ENCODE data around the gene ETV6. TPM values are rescaled to one million over a fixed set of nuclear protein-coding genes. Genes with fewer than 3 reads are reported as not detected.
"Not testable (repeated sequence)": the region's sequence is repeated elsewhere in the genome, so short reads cannot be mapped to it uniquely, and the experiment has no call there.

Gene ETV6
- total RNA-seq, 2 donors from 2014 or later, result 41.4 to 58.4 TPM

DNA sequence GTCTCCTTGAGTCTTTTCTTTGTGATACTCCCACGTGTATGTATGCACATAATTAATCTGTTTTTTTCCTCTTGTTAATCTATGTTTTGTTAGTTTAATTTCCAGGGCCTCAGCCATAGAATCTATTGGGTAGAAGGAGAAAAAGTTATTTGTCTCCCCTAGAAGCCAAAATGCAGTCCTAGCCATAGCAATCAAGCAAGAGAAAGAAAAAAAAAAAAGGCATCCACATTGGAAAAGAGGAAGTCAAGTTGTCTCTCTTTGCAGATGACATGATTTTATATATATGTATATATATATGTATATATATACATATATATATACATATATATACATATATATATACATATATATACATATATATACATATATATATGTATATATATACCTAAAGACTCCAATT lies 25.4 kb upstream of the ETV6 start:
- TF ChIP-seq, protein P1, sequence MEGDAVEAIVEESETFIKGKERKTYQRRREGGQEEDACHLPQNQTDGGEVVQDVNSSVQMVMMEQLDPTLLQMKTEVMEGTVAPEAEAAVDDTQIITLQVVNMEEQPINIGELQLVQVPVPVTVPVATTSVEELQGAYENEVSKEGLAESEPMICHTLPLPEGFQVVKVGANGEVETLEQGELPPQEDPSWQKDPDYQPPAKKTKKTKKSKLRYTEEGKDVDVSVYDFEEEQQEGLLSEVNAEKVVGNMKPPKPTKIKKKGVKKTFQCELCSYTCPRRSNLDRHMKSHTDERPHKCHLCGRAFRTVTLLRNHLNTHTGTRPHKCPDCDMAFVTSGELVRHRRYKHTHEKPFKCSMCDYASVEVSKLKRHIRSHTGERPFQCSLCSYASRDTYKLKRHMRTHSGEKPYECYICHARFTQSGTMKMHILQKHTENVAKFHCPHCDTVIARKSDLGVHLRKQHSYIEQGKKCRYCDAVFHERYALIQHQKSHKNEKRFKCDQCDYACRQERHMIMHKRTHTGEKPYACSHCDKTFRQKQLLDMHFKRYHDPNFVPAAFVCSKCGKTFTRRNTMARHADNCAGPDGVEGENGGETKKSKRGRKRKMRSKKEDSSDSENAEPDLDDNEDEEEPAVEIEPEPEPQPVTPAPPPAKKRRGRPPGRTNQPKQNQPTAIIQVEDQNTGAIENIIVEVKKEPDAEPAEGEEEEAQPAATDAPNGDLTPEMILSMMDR (IDR thresholded peaks at IDR 0.05), result no peak
- Histone ChIP-seq H3K4me3 (no peak overlapping the region), H3K4me1 (ENCODE audit: control insufficient read depth in 1 of 2, low read depth in 2 of 2) (peaks cover 0 to 5% of the 10 kb centered on the region in 2 donors), H3K27ac (no peak overlapping the region), H3K9me3 (no peaks in the 10 kb centered on the region), H3K36me3 (no peaks in the 10 kb centered on the region), H3K27me3 (replicated peaks; ENCODE audit: insufficient read depth) (no peaks in the 10 kb centered on the region)
- no peak for ATAC-seq (ENCODE audit: insufficient number of reproducible peaks, low FRiP score, low read depth)
- DNase-seq (ENCODE audit: low spot score), result no peak

DNA sequence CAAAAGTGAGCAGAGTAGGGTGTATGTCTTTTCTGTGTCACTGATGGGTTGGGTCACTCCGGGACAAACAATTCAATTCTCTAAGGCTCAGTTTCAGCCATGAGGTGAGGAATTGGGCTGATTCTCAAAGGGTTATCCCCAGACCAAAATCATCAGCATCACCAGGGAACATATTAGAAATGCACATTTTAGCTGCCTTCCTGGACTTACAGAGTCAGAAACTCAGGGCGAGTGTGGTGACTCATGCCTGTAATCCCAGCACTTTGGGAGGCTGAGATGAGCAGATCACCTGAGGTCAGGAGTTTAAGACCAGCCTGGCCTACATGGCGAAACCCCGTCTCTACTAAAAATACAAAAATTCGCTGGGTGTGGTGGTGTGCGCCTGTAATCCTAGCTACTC lies 21.8 kb upstream of the ETV6 start:
- not testable (repeated sequence) for DNase-seq (ENCODE audit: low spot score); H3K27ac ChIP-seq; H3K4me3 ChIP-seq; H3K9me3 ChIP-seq; H3K4me1 ChIP-seq (ENCODE audit: control insufficient read depth in 1 of 2, low read depth in 2 of 2); H3K27me3 ChIP-seq (replicated peaks; ENCODE audit: insufficient read depth); H3K36me3 ChIP-seq; ATAC-seq (ENCODE audit: insufficient number of reproducible peaks, low FRiP score, low read depth)

DNA sequence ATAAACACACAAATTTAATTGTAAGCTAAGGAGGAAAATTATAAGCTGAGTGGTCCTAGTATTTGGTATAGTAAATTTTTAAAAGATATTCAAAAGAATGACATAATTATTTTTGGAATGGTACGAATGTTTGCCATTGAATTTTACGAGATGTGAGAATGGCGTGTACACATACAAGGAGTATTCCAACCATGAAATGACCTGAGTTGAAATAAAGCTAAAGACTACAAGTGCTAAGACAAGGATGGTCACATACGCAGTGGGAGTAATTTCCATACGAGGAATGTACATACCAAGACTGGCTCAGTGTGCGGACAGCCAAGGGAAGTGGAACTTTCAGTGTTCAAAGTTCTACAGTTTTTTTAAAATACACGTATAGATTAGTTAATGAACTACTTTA lies 21.1 kb upstream of the ETV6 start:
- DNase-seq (ENCODE audit: low spot score) (no peak), ATAC-seq (ENCODE audit: insufficient number of reproducible peaks, low FRiP score, low read depth) (no peak)

DNA sequence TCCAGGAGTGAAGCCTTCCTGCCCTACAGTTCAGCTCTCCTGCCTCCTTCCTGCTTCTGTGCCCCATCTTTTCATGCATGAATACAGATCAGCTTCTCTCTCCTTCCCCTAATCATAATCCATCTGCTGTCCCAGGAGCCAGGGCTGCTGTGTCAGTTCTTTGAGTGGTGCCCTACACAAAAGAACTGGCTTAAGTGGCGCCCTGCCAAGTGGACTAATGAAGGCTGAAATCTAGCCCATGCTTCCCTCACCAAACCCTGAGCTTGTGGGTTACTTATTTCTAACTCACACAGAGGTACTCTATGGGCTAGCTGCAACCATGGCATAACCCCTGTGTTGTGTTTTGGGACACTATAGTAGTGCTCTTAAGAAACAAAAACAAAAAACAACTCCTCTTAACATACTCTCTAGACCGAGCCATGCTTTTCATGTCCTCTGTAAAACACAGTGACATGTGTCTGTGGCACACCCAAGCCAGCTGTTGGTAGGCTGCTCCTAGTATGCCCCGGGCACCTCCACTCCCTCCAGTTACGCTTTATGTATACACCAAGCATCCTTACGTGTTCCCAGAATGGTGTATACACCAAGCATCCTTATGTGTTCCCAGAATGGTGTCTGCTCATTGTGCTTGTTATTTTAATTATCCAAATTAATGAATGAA lies 19.3 kb upstream of the ETV6 start:
- TF ChIP-seq, protein P1 (IDR thresholded peaks at IDR 0.05), result no peak
- H3K9me3 ChIP-seq, result no peaks in the 10 kb centered on the region
- H3K27ac ChIP-seq, result no peak overlapping the region
- DNase-seq (ENCODE audit: low spot score) (no peak), ATAC-seq (ENCODE audit: insufficient number of reproducible peaks, low FRiP score, low read depth) (no peak)
- H3K4me3 ChIP-seq, result no peak overlapping the region
- no peaks in the 10 kb centered on the region for H3K4me1 ChIP-seq (ENCODE audit: control insufficient read depth in 1 of 2, low read depth in 2 of 2)
- no peaks in the 10 kb centered on the region for H3K36me3 ChIP-seq
- no peaks in the 10 kb centered on the region for H3K27me3 ChIP-seq (replicated peaks; ENCODE audit: insufficient read depth)

More for the DNA sequence above, 21.1 kb upstream of the ETV6 start:
- Histone ChIP-seq H3K9me3 (no peaks in the 10 kb centered on the region), H3K27me3 (replicated peaks; ENCODE audit: insufficient read depth) (no peaks in the 10 kb centered on the region), H3K27ac (no peak overlapping the region), H3K36me3 (no peaks in the 10 kb centered on the region), H3K4me1 (ENCODE audit: control insufficient read depth in 1 of 2, low read depth in 2 of 2) (no peaks in the 10 kb centered on the region), H3K4me3 (no peak overlapping the region)
- TF ChIP-seq, protein P1 (IDR thresholded peaks at IDR 0.05), result no peak

DNA sequence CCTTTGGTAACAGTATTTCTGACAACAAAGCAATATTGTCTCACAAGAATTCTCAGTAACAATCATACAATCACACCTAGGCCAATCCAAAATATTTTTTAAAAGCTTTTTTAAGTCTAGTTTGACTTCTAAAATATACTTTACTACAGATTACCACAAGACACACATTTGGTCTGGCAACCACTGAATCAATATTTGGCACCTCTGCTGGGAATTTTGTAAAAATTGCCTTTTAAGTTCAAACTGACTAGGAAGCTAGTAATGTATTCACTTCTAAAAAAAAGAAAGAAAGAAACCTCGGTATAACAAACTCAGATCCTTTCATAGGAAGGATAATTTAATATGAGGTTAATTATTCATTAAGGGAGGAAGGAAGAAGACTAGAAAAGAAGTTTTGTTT lies 18.2 kb upstream of the ETV6 start:
- ATAC-seq (ENCODE audit: insufficient number of reproducible peaks, low FRiP score, low read depth), result no peak
- no peaks in the 10 kb centered on the region for H3K27me3 ChIP-seq (replicated peaks; ENCODE audit: insufficient read depth)
- no peak overlapping the region for H3K4me3 ChIP-seq
- no peak overlapping the region for H3K27ac ChIP-seq
- H3K9me3 ChIP-seq, result no peaks in the 10 kb centered on the region
- no peak for DNase-seq (ENCODE audit: low spot score)
- TF ChIP-seq, protein P1 (IDR thresholded peaks at IDR 0.05), result no peak
- no peaks in the 10 kb centered on the region for H3K4me1 ChIP-seq (ENCODE audit: control insufficient read depth in 1 of 2, low read depth in 2 of 2)
- no peaks in the 10 kb centered on the region for H3K36me3 ChIP-seq

DNA sequence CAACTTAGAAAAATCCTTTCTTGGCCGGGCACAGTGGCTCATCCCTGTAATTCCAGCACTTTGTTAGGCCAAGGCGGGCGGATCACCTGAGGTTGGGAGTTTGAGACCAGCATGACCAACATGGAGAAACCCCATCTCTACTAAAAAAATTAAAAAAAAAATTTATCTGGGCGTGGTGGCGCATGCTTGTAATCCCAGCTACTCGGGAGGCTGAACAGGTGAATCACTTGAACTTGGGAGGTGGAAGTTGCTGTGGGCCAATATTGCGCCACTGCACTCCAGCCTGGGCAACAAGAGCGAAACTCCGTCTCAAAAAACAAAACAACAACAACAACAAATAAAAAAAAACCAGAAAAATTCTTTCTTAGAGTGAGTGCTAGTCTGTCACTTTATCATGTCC lies 17.6 kb upstream of the ETV6 start:
- not testable (repeated sequence) for ATAC-seq (ENCODE audit: insufficient number of reproducible peaks, low FRiP score, low read depth); DNase-seq (ENCODE audit: low spot score); H3K27me3 ChIP-seq (replicated peaks; ENCODE audit: insufficient read depth); H3K4me1 ChIP-seq (ENCODE audit: control insufficient read depth in 1 of 2, low read depth in 2 of 2); H3K9me3 ChIP-seq; H3K27ac ChIP-seq; H3K36me3 ChIP-seq; H3K4me3 ChIP-seq
